ENCODE data around the gene ZBTB3. TPM values are rescaled to one million over a fixed set of nuclear protein-coding genes. Genes with fewer than 3 reads are reported as not detected.

Gene ZBTB3
- total and polyA plus RNA-seq, 2 of the 13 experiments (the other 11 are each of a cell fraction or from before 2014, with no cell fraction given): 3.4 to 5.2 TPM

DNA sequence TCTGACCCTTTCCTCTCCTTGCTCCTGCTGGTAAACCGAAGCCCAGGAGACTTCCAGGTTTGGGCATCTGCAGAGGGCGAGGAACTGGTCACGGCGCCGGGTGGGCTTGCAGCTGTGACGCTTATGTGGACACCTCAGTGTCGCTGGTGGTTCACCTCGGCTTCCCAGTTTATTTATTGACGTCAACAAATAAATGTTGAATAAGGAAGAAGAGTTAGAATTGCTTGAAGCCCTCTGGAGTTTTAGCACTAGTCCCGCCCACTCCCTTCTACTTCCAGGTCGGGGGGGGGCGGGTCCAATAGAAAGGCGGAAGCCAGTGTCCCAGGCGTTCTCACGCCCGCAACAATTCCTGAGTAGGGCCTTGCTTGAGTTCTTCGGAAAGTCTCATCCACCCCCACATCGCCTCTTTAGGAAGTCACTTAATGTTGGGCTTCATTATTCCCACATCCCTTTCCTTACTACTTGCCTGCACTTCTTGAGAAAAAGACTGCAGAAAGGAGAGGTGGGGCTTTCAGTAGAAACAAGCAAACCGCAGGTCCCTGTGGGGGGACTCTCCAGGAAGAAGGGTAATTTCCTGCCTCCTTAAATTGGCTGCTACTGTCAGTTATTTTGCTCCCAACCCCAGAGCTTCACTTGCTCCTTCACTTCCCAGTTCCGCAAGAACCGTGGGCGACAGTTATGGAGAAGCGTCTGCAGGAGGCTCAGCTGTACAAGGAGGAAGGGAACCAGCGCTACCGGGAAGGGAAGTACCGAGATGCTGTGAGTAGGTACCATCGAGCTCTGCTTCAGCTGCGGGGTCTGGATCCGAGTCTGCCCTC is 25.6 kb downstream of the ZBTB3 start, which contains the start of gene TTC9C (continued):
- TF ChIP-seq, protein P1, sequence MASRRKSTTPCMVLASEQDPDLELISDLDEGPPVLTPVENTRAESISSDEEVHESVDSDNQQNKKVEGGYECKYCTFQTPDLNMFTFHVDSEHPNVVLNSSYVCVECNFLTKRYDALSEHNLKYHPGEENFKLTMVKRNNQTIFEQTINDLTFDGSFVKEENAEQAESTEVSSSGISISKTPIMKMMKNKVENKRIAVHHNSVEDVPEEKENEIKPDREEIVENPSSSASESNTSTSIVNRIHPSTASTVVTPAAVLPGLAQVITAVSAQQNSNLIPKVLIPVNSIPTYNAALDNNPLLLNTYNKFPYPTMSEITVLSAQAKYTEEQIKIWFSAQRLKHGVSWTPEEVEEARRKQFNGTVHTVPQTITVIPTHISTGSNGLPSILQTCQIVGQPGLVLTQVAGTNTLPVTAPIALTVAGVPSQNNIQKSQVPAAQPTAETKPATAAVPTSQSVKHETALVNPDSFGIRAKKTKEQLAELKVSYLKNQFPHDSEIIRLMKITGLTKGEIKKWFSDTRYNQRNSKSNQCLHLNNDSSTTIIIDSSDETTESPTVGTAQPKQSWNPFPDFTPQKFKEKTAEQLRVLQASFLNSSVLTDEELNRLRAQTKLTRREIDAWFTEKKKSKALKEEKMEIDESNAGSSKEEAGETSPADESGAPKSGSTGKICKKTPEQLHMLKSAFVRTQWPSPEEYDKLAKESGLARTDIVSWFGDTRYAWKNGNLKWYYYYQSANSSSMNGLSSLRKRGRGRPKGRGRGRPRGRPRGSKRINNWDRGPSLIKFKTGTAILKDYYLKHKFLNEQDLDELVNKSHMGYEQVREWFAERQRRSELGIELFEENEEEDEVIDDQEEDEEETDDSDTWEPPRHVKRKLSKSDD (CRISPR knock-in tag; IDR thresholded peaks at IDR 0.05; ENCODE audit: low read depth): no peak
- TF ChIP-seq ZNF788 (CRISPR knock-in tag; IDR thresholded peaks at IDR 0.05; ENCODE audit: borderline replicate concordance) (no peak), JDP2 (CRISPR knock-in tag; IDR thresholded peaks at IDR 0.05; ENCODE audit: borderline replicate concordance) (no peak), ETV5 (CRISPR knock-in tag; IDR thresholded peaks at IDR 0.05; ENCODE audit: borderline replicate concordance) (peak; percentile 10; the same call in 1 of the 2 replicates), ERF (CRISPR knock-in tag; IDR thresholded peaks at IDR 0.05) (no peak; the same call in 1 of the 2 replicates), RFX3 (CRISPR knock-in tag; IDR thresholded peaks at IDR 0.05) (no peak), ZUFSP (CRISPR knock-in tag; IDR thresholded peaks at IDR 0.05; ENCODE audit: borderline replicate concordance) (no peak), GTF3A (CRISPR knock-in tag; conservative IDR thresholded peaks at IDR 0.05) (0 out of 2 replicates have a peak, but pooled peaks have one; percentile 39), HINFP (CRISPR knock-in tag; IDR thresholded peaks at IDR 0.05; ENCODE audit: low read depth) (no peak), SP1 (IDR thresholded peaks at IDR 0.05) (no peak), SP1 (CRISPR knock-in tag; IDR thresholded peaks at IDR 0.05) (no peak), ZNF724P (CRISPR knock-in tag; IDR thresholded peaks at IDR 0.05; ENCODE audit: borderline replicate concordance) (no peak), BRCA1 (CRISPR knock-in tag; IDR thresholded peaks at IDR 0.05) (no peak), ZEB1 (IDR thresholded peaks at IDR 0.05; ENCODE audit: insufficient replicate concordance, low read depth) (peak; percentile 42), NCOA5 (CRISPR knock-in tag; IDR thresholded peaks at IDR 0.05) (no peak), RFXANK (CRISPR knock-in tag; IDR thresholded peaks at IDR 0.05) (no peak), SMYD3 (CRISPR knock-in tag; IDR thresholded peaks at IDR 0.05) (no peak), E2F1 (CRISPR knock-in tag; IDR thresholded peaks at IDR 0.05) (peak; percentile 45; the same call in 1 of the 2 replicates), ZNF577 (CRISPR knock-in tag; IDR thresholded peaks at IDR 0.05; ENCODE audit: borderline replicate concordance, low read depth) (no peak)
- TF ChIP-seq, protein P2, sequence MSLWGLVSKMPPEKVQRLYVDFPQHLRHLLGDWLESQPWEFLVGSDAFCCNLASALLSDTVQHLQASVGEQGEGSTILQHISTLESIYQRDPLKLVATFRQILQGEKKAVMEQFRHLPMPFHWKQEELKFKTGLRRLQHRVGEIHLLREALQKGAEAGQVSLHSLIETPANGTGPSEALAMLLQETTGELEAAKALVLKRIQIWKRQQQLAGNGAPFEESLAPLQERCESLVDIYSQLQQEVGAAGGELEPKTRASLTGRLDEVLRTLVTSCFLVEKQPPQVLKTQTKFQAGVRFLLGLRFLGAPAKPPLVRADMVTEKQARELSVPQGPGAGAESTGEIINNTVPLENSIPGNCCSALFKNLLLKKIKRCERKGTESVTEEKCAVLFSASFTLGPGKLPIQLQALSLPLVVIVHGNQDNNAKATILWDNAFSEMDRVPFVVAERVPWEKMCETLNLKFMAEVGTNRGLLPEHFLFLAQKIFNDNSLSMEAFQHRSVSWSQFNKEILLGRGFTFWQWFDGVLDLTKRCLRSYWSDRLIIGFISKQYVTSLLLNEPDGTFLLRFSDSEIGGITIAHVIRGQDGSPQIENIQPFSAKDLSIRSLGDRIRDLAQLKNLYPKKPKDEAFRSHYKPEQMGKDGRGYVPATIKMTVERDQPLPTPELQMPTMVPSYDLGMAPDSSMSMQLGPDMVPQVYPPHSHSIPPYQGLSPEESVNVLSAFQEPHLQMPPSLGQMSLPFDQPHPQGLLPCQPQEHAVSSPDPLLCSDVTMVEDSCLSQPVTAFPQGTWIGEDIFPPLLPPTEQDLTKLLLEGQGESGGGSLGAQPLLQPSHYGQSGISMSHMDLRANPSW (CRISPR knock-in tag; IDR thresholded peaks at IDR 0.05; ENCODE audit: borderline replicate concordance): no peak
